Ishikawa (cell line): Measurements from ENCODE around the gene STX2.

Experiments used
- EP300 ChIP-seq: IDR thresholded peaks from 2 replicates; pipeline ENCODE4 v1.6.1; 2012; ENCODE audit warnings: borderline replicate concordance
- TAF1 ChIP-seq: IDR thresholded peaks from 2 replicates; pipeline ENCODE4 v1.6.1; 2012; ENCODE audit warnings: low read depth, mild to moderate bottlenecking
- USF1 ChIP-seq: IDR thresholded peaks from 2 replicates; pipeline ENCODE4 v1.6.1; 2012

- TF ChIP-seq EP300 = no peak
- no peak for TF ChIP-seq USF1
- TF ChIP-seq TAF1 = no peak
These were observed 39.4 kb upstream of the STX2 start for GRCh38 chr12:130878193-130879185.
